DOHH2 (cell line): ENCODE data around the gene SLC16A3.

ENCODE experiments used
- EZH2phosphoT487 ChIP-seq: fragments of 200-600 bp; sonication (generic); IDR thresholded peaks from 2 replicates; pipeline ENCODE4 v1.6.1; 2017; ENCODE audit warnings: borderline replicate concordance, mild to moderate bottlenecking, antibody characterized with exemption, low read length, moderate library complexity, mixed read lengths
- TF ChIP-seq, protein P1 (sequence below): fragments of 200-600 bp; sonication (generic); IDR thresholded peaks from one replicate; pipeline ENCODE4 v1.5.1; 2014; ENCODE audit warnings: antibody characterized with exemption, mild to moderate bottlenecking, low read depth, low read length; ENCODE audit not compliant: poor library complexity, severe bottlenecking

- TF ChIP-seq, protein P1, sequence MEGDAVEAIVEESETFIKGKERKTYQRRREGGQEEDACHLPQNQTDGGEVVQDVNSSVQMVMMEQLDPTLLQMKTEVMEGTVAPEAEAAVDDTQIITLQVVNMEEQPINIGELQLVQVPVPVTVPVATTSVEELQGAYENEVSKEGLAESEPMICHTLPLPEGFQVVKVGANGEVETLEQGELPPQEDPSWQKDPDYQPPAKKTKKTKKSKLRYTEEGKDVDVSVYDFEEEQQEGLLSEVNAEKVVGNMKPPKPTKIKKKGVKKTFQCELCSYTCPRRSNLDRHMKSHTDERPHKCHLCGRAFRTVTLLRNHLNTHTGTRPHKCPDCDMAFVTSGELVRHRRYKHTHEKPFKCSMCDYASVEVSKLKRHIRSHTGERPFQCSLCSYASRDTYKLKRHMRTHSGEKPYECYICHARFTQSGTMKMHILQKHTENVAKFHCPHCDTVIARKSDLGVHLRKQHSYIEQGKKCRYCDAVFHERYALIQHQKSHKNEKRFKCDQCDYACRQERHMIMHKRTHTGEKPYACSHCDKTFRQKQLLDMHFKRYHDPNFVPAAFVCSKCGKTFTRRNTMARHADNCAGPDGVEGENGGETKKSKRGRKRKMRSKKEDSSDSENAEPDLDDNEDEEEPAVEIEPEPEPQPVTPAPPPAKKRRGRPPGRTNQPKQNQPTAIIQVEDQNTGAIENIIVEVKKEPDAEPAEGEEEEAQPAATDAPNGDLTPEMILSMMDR: no peak
- TF ChIP-seq EZH2phosphoT487: no peak
Measured at GRCh38 chr17:82269882-82270500, 41.1 kb downstream of the SLC16A3 start.
